Effector CD4-positive, alpha-beta T cell (primary cell): Measurements from ENCODE around the gene OR51D1.

Source experiments
- DNase-seq: peaks from one replicate; pipeline ENCODE4 v3.0.0-alpha.2; 2020

OR51D1 gene

DNA sequence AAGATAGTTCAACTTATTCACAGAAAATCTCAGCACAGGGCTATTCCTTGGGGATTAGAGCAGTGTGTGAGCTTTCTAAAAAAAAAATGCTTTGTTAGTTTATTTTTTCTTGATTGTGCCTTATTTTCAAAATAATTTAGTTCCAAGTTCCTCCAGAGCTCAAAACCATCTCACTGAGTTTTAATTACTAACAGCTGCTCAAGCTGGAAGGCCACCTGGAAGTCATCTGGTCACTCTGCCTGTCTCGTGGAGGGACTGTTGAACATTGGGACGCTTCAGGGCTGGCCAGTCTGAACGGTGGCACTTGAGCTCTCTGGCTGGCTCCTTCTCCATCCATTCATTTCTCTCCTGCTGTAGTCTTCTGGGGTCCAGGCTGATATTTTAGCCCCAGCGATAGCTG is 10.5 kb downstream of the OR51D1 start:
- no peak for DNase-seq

GRCh38 chr11:4654635-4655369 is 17.5 kb downstream of the OR51D1 start:
- no peak for DNase-seq

- DNase-seq, result no peak
Observed at GRCh38 chr11:4658629-4659445, 21.6 kb downstream of the OR51D1 start.

- DNase-seq, result no peak
Observed at GRCh38 chr11:4662876-4663275, 25.6 kb downstream of the OR51D1 start.

DNA sequence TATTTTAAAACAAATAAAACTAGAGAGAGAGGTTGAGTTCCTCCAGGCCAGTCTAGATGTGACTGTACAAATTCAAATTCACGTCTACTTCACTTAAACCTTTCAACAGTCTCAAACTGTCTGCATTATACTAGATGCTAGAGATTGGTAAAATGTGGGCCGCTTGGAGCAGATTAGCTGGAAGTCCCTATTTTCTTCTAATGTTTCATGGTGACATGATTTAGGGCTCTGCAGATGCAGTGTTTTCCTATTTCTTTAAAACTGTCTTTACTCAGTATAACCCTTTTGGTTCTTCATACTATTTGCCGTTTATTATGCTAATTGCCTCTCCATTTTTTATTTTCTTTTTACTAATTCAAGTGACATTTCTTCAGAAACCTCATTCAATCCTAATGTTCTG is 26.9 kb downstream of the OR51D1 start:
- no peak for DNase-seq

DNA sequence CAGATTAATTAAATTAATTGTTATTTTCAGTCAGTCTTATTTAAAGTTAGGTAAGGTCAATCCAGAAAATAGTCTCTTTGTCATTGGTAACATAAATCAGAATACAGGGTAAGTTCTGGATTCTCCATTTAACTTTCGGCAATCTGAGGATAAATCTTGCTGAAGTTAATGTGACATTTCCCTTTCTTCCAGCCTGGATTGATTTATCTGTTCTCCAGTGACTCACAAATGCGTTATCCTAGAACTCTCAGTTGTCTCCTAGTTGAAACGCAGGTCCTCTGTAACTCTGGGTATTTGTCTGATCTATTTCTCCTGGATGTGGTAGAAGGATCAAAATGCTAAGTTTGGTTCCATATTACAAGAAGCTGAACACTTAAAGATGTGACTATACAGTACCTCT is 27.5 kb downstream of the OR51D1 start:
- DNase-seq, result no peak

DNA sequence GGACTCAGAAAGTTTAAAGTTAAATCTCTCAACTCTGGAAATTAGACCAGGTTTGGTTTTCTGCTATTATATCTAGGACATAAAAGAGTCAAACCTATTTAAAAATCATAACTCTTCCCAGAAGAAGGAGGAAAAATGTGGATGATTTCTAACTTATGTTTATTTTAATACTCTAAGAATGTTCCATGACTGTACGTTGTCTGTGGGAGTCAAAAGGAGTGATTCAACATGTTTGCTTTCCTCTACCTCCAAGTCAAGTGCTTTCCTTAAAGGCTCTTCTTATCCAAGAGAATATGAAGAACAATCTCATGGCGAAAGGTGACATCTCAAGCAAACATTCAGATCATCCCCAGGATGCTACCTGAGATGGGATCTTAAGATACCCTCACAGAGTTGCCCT is 28.1 kb downstream of the OR51D1 start:
- DNase-seq, result no peak

DNA sequence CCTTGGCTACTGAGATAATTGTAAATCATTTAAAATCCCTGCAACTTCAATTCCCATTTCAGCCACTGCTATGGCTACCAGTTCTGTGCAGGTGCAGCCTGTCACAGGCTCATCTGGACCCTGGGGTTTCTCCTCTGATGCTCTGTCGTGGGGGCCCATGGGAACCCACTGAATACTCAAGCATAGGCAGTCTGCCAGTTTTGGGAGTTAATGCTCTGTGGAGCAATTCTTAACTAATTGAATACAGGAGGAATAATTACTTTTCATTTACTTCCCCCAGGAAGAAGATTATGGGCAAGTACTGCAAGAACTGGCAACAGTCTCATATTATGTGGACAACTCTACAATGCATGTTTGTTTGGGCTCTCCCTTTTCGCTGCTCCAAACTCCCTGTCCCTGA is 34.5 kb downstream of the OR51D1 start:
- no peak for DNase-seq

- no peak for DNase-seq
Observed at GRCh38 chr11:4672470-4672869, 35.2 kb downstream of the OR51D1 start.

GRCh38 chr11:4673781-4674180 is 36.5 kb downstream of the OR51D1 start:
- DNase-seq, result no peak

GRCh38 chr11:4677948-4678347 is 40.7 kb downstream of the OR51D1 start:
- DNase-seq, result no peak

GRCh38 chr11:4680341-4680740 is 43.1 kb downstream of the OR51D1 start:
- DNase-seq, result no peak

- DNase-seq, result no peak
Observed at GRCh38 chr11:4682623-4683419, 45.5 kb downstream of the OR51D1 start.

DNA sequence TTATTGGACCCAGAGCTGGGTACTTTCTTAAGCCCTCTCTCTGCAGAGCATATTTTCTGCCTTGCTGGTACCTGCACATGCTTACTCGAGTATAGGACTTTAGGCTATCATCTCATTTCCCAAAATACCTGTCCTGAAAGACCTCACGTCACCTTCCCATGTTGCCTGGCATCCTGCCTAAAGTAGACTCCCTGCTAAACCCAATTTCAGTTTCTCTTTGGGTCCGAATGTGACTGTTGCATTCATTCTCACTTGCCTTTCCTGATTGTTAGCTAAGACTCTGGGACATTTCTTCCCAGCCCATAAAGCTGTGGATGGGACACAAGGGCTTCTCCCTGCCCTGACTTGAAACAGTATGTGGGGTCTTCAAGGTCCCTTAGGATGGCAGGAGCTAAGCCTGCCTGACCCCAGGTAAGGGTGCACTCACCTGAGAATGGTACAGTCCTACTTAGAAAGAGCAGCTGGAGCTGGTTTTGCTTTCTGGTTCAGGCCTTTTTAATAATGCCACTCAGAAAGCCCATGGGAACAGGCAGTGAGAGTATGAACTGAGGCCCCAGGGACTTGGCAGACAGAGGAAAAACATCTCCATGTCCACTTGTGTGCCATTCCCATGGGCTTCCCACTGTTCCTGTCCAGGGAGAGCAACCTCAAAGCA is 47.5 kb downstream of the OR51D1 start:
- DNase-seq, result no peak
